HG03095 (cell line): ENCODE data around the gene MCTP1.
"Not testable (repeated sequence)": the region's sequence is repeated elsewhere in the genome, so short reads cannot be mapped to it uniquely, and the experiment has no call there.

Experiments used
- ATAC-seq: cut with Tn5 transposase; IDR thresholded peaks from one replicate; pipeline ENCODE4 v1.9.1; 2021; ENCODE audit warnings: moderate library complexity; ENCODE audit not compliant: unreplicated experiment

The MCTP1 gene

DNA sequence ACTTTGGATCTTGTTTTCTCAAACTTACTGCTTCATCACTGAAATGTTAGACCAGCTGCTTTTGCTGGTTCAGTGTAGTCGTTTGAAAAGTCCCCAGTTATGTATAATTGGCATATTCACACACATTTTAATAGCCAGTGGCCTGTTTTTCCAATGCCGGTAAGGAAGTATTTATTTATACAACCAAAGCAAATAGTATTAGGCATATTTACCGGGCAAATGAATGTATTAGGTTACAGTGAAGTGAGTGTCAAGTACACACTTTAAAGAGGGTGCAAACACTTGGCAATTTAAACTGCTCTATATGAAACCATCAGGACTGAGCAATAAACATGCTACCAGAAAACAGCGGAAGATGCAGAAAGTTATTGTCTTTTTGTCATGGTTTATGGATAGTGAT, 242.9 kb downstream of the MCTP1 start:
- no peak for ATAC-seq

DNA sequence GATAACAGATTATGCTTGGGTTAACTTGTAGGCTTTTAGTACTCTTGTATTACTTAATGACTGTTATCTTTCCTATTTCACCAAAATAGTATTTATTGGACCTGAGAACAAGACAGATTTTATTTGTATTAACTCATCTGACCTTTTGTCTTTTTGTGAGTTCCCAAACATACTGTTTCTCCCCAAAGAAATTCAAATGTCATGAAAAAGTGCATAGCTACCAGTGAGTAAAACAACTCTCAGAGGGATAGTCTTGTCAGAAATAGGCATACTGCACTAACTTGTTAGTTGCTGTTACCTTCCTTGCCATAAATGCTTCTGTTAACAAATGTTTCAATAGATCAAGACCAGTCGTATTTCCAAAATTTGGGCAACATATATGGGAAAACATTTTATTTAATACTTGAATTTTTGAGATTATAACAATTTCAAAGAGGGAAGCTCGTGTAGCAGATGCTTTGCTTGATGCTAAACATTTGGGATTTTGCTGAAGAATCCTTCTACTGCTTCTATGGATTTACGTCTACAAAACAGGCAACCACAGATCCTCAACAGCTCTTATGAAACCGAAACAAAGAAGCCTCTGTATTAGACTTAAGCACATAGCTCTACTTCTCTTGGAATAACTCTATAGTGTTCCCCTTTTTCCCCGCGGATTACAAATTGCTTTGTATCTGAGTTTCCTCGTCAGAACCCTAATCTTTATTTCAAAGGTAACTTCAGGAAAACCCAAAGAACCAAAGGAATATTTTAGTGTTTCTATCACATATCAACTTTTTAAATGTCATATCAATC, 248.8 kb downstream of the MCTP1 start:
- no peak for ATAC-seq

DNA sequence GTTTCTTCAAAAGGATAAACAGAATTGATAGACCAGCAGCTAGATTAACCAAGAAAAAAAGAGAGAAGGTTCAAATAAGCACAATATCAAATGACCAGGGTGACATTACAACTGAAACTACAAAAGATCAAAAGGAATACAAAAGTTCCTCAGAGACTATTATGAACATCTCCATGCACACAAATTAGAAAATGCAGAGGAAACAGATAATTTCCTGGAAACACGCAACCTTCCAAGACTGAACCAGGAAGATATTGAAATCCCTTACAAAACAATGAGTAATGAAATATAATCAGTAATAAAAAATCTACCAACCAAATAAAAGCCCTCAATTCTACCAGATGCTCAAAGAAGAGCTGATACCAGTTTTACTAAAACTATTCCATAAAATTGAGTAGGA, 252.1 kb downstream of the MCTP1 start:
- ATAC-seq, result no peak

DNA sequence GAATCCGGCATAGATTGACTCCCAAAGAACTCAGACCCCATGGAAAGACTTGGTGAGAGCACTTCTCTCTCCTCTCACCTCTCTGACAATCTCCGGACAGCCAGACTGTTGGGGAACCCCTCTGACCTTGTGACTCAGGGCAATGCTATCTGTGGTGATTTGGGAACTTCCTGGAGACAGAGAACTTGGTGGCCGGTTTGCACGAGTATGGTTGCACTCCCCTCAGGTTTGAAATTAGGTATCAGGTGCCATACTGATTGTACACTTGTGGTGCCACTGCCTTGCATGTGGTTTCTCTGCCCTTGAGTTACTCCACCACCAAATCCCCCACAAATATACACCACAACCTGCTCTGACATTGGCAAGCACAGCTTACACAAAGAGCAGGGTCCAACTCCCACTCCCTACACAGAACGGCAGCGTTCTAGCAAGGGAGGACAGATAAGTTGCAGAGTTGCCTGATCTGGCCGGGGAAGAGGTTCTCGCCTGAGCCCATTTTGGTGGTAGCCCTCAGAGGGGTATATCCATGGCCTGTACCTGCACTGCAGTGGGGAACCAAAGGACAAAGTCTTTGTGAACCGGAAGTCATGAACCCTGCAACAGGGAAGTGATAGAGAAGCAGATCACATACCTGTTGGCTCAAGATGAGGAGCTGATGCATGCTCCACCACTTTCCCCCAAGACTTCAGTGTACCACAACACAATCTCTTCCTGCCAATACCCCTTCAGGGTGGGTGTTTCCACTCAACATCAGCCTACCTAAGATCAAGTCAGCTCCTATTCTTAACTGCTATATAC, 255.1 kb downstream of the MCTP1 start:
- ATAC-seq, result peak; percentile 48

DNA sequence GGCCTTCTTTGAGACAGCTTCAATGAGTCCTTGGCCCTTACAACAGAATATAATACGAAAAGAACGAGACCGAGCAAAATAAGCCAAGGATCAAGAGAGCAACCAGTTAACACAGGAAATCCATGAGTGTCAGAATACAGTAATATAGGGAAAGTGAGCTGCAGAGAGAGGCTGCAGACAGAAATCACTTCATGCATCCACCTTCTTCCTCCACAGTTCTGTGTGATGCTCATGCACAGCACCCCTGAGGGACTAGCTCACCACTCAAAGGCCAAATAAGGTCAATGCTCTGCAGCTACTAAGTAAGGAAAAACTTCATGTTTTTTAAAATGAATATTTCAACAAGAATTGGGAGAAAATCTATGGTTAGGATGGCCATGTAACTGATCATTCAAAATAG, 257.1 kb downstream of the MCTP1 start:
- ATAC-seq, result no peak

DNA sequence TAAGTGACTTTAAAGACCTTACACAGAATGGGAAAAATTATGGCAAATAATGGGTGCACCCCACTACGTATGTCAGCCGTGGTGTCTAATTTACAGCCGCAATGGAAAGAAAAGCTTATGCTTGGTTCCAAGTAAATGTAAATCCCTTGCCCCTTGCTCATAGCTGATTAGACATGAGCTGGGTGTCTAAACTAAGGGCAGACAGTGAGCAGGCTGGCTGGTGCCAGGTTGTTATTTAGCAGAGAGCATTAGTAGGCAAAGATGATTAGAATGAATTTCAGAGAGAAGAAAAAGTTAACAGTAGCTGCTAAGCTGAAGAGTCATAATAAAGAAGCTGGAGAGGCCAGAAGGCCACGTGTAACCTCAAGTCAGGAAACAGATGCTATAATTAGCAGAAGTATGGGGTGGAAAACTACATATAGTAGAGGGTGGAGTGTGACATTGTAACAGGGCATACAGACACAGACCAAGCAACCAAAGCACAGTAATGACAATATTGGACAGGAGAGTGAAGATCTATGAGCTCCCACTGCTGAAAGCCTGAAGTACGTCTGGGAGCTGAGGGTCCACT, 257.7 kb downstream of the MCTP1 start:
- no peak for ATAC-seq

DNA sequence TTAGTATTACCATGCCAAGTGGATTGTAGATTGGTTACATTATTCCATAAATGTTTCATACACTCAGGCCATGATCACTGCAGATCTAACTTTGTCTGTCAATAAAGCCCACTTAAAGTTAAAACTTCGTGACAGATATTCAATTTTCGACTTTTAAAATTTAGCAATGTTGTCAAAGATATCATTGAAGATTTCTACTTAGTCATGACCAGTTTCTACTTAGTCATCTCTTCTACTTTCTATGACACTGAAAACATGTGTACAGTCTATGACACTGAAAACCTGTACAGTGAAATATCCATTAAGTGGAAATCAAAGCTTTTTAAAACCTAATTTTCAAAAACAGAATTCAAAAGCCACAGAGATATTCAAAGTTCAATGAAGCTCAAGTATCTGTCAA, 258.2 kb downstream of the MCTP1 start:
- ATAC-seq, result no peak

DNA sequence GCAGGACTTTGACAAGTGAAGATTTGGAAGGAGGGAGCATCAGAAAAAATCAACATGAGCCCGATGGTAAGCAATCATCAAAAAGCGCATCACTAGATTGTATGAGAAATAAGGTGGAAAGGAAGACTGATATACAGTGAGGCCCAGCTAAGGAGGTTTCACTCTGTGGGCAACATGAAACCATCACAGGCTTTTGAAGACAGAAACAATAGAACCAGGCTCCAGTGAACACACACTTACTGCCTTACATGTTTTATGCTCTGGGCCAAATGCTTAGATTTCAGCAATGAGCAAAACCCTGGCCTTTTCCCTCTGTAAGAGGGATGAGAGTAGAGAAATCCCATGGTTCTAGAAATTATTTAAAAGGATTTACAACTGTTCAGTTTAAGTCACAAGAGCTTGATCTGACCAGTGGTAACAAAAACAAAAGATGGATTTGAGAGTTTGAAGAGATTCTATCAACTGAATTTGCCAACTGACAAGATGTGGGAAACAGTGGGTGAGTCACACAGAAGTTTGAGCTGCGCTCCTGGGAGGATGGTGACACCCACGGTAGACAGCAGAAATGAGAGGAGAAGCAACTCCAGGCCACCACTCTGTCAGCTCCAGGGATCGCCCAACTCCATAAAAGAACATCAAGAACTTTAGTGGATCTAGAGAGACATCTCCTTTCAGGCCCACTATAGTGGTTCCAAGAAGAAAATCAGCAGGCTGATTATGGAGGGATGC, 261.8 kb downstream of the MCTP1 start:
- peak; percentile 48 for ATAC-seq

DNA sequence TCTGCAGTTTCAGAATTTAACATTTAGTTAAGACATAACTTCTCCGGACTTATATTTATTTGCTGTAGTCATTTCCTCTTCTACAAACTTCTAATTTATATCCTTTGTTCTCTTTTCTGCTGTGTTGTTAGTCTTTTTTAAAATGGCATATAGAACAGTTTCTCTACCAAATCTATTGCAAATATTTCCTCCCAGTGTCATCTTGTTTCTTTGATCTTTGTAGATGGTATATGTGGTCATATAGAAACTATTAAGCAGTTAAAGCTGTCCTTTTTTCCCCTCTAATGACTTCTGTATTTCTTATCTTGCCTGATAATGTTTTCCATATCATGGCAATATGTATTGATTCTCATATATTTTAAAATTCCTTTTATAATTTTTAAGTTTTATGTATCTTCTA, 264.5 kb downstream of the MCTP1 start:
- no peak for ATAC-seq

DNA sequence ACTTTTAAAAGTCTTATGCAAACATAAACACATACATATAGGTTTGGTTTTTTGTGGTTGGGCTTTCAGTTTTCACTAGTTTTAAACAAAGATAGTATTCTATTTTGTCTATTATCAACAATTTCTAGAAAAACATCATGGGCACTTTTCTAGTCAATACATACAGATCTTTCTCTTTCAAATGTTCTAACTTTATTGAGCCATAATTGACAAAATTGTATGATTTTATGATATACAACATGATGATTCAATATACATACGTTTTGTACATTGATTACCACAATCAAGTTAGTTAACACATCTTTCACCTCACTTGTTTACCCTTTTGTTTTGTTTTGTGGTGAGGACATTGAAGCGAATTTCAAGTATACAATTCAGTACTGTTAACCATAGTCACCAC, 265.9 kb downstream of the MCTP1 start:
- ATAC-seq, result no peak

DNA sequence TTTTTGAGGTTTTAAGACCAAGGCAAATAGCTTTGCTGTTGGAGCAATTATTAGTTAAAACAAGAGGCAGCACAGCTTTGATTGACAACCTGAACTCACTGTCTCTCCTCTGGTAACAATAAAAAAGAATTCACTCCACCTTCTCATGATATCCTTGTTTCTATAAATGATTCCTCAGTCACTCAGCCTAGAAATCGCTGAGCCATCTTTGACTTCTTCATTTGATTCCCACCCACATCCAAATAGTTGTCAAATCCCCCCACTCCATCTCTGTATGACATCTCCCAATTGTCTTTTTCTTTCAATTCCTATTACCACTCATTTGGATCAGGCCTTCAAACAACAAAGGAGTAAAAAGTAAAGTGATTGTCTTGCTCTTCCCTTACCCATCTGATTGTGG, 266.4 kb downstream of the MCTP1 start:
- no peak for ATAC-seq

DNA sequence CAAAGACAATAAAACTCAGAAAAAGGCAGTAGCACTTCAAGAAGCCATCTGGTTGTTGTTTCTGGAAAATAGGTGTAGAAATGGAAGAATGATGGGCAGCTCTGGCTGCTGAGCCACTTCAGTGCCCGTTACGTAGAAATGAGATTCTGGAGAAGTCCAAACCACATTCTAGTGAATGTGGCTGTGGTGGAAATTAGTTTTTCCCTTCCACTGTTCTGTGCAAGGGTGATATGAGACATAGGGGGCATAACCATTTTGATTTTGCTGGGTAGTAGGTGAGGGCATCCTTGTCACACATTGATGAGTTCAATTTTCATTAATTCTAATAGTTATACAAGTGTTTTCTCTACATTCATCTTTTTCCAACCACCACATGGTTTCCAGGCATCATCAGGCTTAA, 275.1 kb downstream of the MCTP1 start:
- ATAC-seq, result no peak

DNA sequence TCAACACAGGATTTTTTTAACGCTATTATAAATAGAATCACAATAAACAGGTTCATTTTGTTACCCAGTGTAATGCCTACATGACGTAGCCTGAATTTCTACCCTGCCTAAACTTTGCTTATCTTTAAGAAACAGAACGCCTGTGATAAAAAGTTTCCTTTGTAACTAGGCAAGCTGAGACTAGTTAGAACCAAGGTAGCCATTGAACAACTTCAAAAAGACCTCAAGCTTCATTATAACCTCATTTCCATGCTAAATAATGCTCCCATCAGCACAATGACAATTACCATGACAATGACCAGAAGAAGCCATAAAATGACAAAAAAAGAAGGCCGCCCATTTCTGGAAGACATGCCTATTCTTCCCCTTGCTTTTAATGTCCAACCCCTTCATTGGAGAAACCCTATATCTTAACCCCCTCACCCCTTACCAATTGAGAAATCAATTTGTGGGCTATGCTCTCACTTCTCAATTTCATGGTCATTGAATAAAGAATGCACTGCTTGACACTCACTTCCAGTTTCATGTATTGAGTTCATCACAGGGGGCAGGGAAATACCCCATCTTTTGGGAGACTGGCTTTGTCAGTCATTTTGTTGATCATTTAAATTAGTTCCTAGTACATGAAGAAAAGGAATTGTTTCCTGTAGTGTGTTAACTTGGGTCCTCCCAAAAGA, 276.8 kb downstream of the MCTP1 start:
- peak; percentile 81 for ATAC-seq

DNA sequence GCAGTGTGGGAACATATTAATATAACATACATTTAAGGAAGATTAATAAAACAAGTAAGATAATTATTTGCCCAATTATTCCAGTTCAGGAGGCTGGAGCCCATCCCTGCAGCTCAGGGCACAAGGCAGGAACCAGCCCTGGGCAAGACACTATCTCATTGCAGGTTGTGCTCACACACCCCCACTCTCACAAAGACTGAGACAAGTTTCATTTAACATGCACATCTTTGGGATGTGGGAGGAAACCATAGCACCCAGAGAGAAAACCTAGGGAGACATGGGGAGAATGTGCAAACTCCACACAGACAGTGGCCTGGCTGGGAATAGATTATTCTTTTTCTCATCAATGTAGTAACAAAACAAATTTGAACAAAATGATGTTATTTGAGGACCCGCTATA, 279.1 kb downstream of the MCTP1 start:
- no peak for ATAC-seq

DNA sequence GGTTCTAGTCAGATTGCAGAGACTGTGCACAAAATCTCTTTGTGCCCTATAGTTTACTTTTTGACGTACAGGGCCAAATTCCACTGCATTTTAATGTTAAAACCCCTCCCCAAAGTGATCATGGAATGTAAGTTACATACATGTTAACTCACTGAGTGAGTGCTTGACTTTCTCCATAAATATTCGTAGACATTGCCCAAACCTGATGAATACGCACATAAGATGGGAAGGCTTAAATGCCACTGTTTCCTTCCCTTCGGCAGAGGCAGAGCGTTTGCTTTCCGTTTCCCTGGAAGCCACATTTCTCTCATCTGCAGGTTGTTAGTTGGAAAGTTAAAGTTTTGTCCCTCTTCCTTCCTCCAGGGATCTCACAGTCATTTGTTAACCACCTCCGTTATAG, 286.2 kb downstream of the MCTP1 start:
- ATAC-seq, result no peak

DNA sequence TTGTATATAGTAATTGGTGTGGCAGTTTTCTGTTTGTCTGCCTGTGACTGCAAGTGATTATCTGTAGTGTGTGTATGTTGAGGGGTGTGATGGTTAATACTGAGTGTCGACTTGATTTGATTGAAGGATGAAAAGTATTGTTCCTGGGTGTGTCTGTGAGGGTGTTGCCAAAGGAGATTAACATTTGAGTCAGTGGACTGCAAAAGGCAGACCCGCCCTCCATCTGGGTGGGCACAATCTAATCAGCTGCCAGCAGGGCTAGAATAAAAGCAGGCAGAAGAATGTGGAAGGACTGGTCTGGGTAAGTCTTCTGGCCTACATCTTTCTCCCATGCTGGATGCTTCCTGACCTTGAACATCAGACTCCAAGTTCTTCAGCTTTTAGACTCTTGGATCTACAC, 290.4 kb downstream of the MCTP1 start:
- not testable (repeated sequence) for ATAC-seq

DNA sequence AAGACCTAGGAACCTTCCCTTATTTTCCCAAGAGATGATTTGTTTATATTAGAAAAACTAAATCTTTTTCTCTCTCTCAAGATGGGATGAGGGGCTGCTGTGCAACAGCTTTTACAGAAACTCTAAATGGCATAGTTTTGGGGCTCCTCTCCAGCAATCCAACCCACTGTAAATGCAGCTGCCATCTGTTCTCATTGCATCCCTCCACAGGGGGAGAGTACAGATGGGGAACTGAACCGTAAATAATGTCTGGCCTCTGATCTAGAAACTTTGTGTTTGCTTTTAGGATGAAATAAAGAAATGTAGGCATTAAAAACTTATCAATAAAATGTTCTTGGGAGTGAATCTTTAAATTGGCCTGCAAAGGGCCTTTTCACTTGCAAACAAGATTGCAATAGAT, 291.4 kb downstream of the MCTP1 start:
- no peak for ATAC-seq

DNA sequence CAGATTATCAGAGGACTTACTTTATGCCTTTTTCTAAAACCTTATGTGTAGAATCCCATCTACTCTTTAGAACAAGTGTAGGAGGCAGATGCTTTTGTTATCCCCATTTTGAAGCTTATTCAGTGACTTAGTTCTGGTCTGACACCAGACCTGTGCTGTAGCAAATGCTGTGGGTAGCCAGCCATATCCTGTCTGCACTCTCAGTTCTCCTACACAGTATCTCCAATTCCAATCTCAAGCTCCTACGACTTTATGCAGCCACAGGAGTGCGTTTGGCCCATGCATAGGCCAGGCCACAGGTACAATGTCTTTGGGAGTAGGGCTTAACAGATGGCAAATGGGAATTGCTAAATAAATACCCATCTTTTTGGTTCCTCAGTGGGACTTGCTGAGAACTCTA, 292.6 kb downstream of the MCTP1 start:
- ATAC-seq, result peak; percentile 77

DNA sequence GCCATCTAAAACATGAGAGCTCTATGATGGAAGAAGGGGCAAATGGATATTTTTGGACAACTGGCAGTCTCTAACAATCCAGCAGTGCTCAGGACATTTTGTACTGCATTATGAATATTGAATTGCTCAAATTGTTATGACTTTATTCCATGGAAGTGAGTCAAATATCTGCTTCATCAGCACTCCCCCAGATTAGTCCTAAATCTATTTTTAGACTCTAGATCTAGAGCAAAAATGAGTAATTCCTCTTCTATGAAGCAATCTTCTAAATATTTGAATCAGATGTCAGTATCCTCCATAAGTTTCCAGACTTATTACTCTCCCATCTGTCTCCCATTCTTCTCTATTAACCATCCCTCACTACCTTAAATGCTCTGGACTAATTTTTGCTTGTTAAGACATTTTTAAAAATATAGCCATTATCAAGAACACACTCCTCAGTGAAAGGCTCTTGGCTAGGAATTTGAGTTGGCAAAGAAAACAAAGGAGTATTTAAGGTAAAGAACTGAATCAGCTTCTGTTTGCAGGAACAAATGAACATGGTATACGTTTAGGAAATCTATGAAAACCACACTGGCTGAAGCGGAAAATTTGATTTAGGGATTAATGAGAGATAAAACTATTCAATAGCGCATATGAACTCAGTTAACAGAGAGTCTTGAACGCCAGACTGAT, 300.9 kb downstream of the MCTP1 start:
- no peak for ATAC-seq

DNA sequence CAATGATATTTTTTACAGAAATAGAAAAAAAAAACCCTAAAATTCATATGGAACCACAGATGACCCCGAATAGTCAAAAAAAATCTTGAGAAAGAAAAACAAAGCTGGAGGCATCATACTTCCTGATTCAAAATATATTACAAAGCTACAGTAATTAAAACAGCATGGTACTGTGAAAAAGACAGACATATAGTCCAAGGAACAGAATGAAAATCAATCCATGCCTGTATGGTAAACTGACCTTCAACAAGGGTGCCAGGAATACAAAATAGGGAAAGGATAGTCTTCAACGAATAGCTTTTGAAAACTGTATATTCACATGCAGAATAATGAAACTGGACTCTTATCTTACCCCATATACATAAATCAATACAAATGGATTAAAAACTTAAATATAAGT, 307.5 kb downstream of the MCTP1 start:
- ATAC-seq, result no peak
